Heart right ventricle (tissue), 16 donors: ENCODE data around the gene MIER3. TPM values are rescaled to one million over a fixed set of nuclear protein-coding genes. Genes with fewer than 3 reads are reported as not detected.

Source experiments
- ATAC-seq, 8 donors: fragments of 200-7000 bp; cut with Tn5 transposase; one replicate each; pipeline ENCODE4 v1.9.1; 2020; ENCODE audit warnings: mild to moderate bottlenecking in 8 of 8, moderate library complexity in 8 of 8, moderate number of reproducible peaks in 1 of 8
- DNase-seq, 2 donors: peaks; one replicate each; pipeline ENCODE4 v3.0.0-alpha.2; 2020
- H3K27ac ChIP-seq, 10 donors: fragments of 200-600 bp; sonication (generic) in 2 of 10; one replicate each; pipeline versions ENCODE4 v1.5.0 to v1.8.0; 2020 to 2022; ENCODE audit warnings: mild to moderate bottlenecking in 3 of 10
- H3K27me3 ChIP-seq, 7 donors: fragments of 200-600 bp; one replicate each; pipeline ENCODE4 v1.8.0; 2021 to 2022; ENCODE audit warnings: mild to moderate bottlenecking in 2 of 7
- H3K36me3 ChIP-seq, 9 donors: fragments of 200-600 bp; sonication (generic) in 1 of 9; one replicate each; pipeline versions ENCODE4 v1.5.0 to v1.8.0; 2020 to 2022; ENCODE audit warnings: mild to moderate bottlenecking in 2 of 9
- H3K4me1 ChIP-seq, 9 donors: fragments of 200-600 bp; sonication (generic) in 1 of 9; one replicate each; pipeline versions ENCODE4 v1.5.0 to v1.8.0; 2020 to 2022; ENCODE audit warnings: mild to moderate bottlenecking in 4 of 9
- H3K4me3 ChIP-seq, 10 donors: fragments of 200-600 bp; sonication (generic) in 2 of 10; one replicate each; pipeline versions ENCODE4 v1.5.0 to v1.8.0; 2020 to 2022; ENCODE audit warnings: mild to moderate bottlenecking in 7 of 10, moderate library complexity in 2 of 10
- H3K9me3 ChIP-seq, 11 donors: fragments of 200-600 bp in 10 of 11; sonication (generic) in 2 of 11; one replicate each; pipeline versions ENCODE4 v1.5.0 to v1.8.0; 2013 to 2022; ENCODE audit warnings: mild to moderate bottlenecking in 2 of 11, control low read depth in 1 of 11, moderate library complexity in 1 of 11
- CTCF ChIP-seq, 9 donors: fragments of 200-600 bp; sonication (generic) in 2 of 9; IDR thresholded peaks; one replicate each; pipeline versions ENCODE4 v1.5.0 to v1.8.0; 2021 to 2022; ENCODE audit warnings: antibody characterized with exemption in 9 of 9, mild to moderate bottlenecking in 5 of 9, moderate library complexity in 1 of 9
- WGBS, 2 donors: extraction: QIAGEN DNeasy Blood & Tissue Kit; methylation state at CpG; one replicate each; pipeline ENCODE4 v1.1.7; 2013; ENCODE audit warnings: inconsistent platforms in 1 of 2; 5-methylcytosine and 5-hydroxymethylcytosine counted together
- intact Hi-C, 10 donors: fragments of 100-400 bp; cut with DNase I; formaldehyde crosslinking; loops; one replicate each; pipeline versions ENCODE4 v1.11.1 to v1.14.2; 2022
- polyA plus RNA-seq, 2 donors: library from polyadenylated mRNA; stranded (reverse); fragments of 200-250 nt; gene quantifications; one replicate each; pipeline ENCODE4 v1.2.3, GENCODE V29; 2013
- total RNA-seq, 10 donors: library from RNA; stranded (reverse); fragmentation: NEBNext Ultra II Directional in 3 of 10; extraction: Animal tissue kit (Norgen Biotek cat#: 25700) in 3 of 10; gene quantifications; one replicate each; pipeline versions ENCODE4 v1.2.1 to v1.2.4, GENCODE V29; 2021 to 2023
- donor health status: Arrhythmogenic right ventricular cardiomyopathy.
- donor health status: ischemic (EF 13 %, LVEDD 7.1; RV severe dilation, severe dysfunction).
- donor health status: healthy with polysubstance abuse.
- donor health status: DM: no; HTN: yes; CAD: no.
- donor health status: DM: no; HTN: no; CAD: no.
- donor health status: ischemic (EF 25% LVEDD 6.9; RV normal size, moderate dysfunction).
- donor health status: ischemic (EF 25% LVEDD 5.7; RV mildly dilated, moderate dysfunction).
- donor health status: healthy.
- donor health status: DM: yes; HTN: yes; CAD: no.
- donor health status: Ischemic cardiomyopathy.
- donor health status: ischemic (EF 35%, LVEDD 5.7; RV mildly dilated, moderate dysfunction).
- donor health status: nonischemic (EF 11% LVEDD 7.7; RV severe dilation, severe dysfunction).
- donor health status: DM: yes; HTN: yes; CAD: no.
- donor health status: PGD.
- donor health status: ischemic (EF 29% LVEDD 5.4; RV normal size, mild dysfunction).
- donor health status: nonischemic (EF 23%, LVEDD 6.1; RV moderate dilation, normal function).

The MIER3 gene
- total and polyA plus RNA-seq, 12 donors: 3.3 to 17.9 (median 11.9) TPM

- 35 to 38% methylated on average over 3 of the region's 3 CpGs for WGBS, 2 donors
- no peak overlapping the region for H3K4me3 ChIP-seq
- intact Hi-C loops: loop anchor here in 9 of 10 donors (2.0 to 10.0 kb wide), 7 partner anchors 234 to 1564 kb away; partner anchors contain the start of gene PLK2 (in 1 of the 9)
- no peak overlapping the region for H3K27ac ChIP-seq
- DNase-seq (peak in 1 of 2 donors; percentile 23), ATAC-seq (peak in 7 of 8 donors; percentile 35 to 78 (median 58))
- H3K27me3 ChIP-seq: no peaks in the 10 kb centered on the region
- peak; percentile 56 to 85 (median 75) for TF ChIP-seq CTCF (IDR thresholded peaks at IDR 0.05)
- peaks cover 0 to 11% (median 0%) of the 10 kb centered on the region in 9 donors for H3K36me3 ChIP-seq
- H3K4me1 ChIP-seq: peaks cover 0 to 6% (median 0%) of the 10 kb centered on the region in 9 donors
- H3K9me3 ChIP-seq: no peaks in the 10 kb centered on the region
These were observed 50.9 kb downstream of the MIER3 start for GRCh38 chr5:56900858-56901578.

- H3K4me3 ChIP-seq: no peak overlapping the region
- peaks cover 0 to 6% (median 0%) of the 10 kb centered on the region in 9 donors for H3K4me1 ChIP-seq
- no peak for TF ChIP-seq CTCF (IDR thresholded peaks at IDR 0.05)
- no peaks in the 10 kb centered on the region for H3K9me3 ChIP-seq
- no peaks in the 10 kb centered on the region for H3K27me3 ChIP-seq
- DNase-seq (no peak), ATAC-seq (no peak)
- no peak overlapping the region for H3K27ac ChIP-seq
- WGBS, 2 donors: 60 to 70% methylated on average over 4 of the region's 4 CpGs
- H3K36me3 ChIP-seq: peaks cover 0 to 18% (median 0%) of the 10 kb centered on the region in 9 donors
- intact Hi-C loops: loop anchor here in 9 of 10 donors (2.0 to 10.0 kb wide), 7 partner anchors 234 to 1564 kb away; partner anchors contain the start of gene PLK2 (in 1 of the 9)
These were observed 51.5 kb downstream of the MIER3 start for GRCh38 chr5:56900395-56900794.

- DNase-seq (no peak), ATAC-seq (no peak)
- WGBS, 2 donors: 80 to 81% methylated on average over 4 of the region's 4 CpGs
- H3K36me3 ChIP-seq: peaks cover 0 to 39% (median 16%) of the 10 kb centered on the region in 9 donors
- no peak overlapping the region for H3K4me3 ChIP-seq
- no peaks in the 10 kb centered on the region for H3K27me3 ChIP-seq
- peaks cover 0 to 6% (median 0%) of the 10 kb centered on the region in 9 donors for H3K4me1 ChIP-seq
- no peak for TF ChIP-seq CTCF (IDR thresholded peaks at IDR 0.05)
- intact Hi-C loops: no loop called here
- no peak overlapping the region for H3K27ac ChIP-seq
- H3K9me3 ChIP-seq: no peaks in the 10 kb centered on the region
These were observed 53.7 kb downstream of the MIER3 start for GRCh38 chr5:56898213-56898612.

- intact Hi-C loops: no loop called here
- H3K27ac ChIP-seq: no peak overlapping the region
- peaks cover 0 to 54% (median 17%) of the 10 kb centered on the region in 9 donors for H3K36me3 ChIP-seq
- no peaks in the 10 kb centered on the region for H3K27me3 ChIP-seq
- no peak for TF ChIP-seq CTCF (IDR thresholded peaks at IDR 0.05)
- H3K4me1 ChIP-seq: peaks cover 0 to 6% (median 0%) of the 10 kb centered on the region in 9 donors
- WGBS, 2 donors: 96% methylated on average over 4 of the region's 4 CpGs
- no peak for DNase-seq
- H3K9me3 ChIP-seq: peaks cover 0 to 2% (median 0%) of the 10 kb centered on the region in 11 donors
- ATAC-seq: no peak
- no peak overlapping the region for H3K4me3 ChIP-seq
These were observed 55.2 kb downstream of the MIER3 start for GRCh38 chr5:56896763-56897162.
